Lower leg skin (tissue), 4 donors: ENCODE measurements around the gene NOTCH4. TPM values are rescaled to one million over a fixed set of nuclear protein-coding genes. Genes with fewer than 3 reads are reported as not detected.

Experiments
- DNase-seq, 2 donors: peaks; one replicate each; pipeline ENCODE4 v3.0.0-alpha.2; 2019; ENCODE audit warnings: low spot score in 2 of 2
- H3K4me3 ChIP-seq: fragments of 200-600 bp; sonication (generic); 2 replicates; pipeline ENCODE4 v1.5.1; 2017; ENCODE audit warnings: mild to moderate bottlenecking, low read depth; ENCODE audit not compliant: poor library complexity, severe bottlenecking
- CTCF ChIP-seq, 3 donors: fragments of 450-650 bp; IDR thresholded peaks; one replicate each; pipeline ENCODE4 v1.5.1; 2016; ENCODE audit warnings: antibody characterized with exemption in 3 of 3, mild to moderate bottlenecking in 3 of 3, moderate library complexity in 2 of 3
- POLR2A ChIP-seq, 2 donors: fragments of 450-650 bp; IDR thresholded peaks; one replicate each; pipeline ENCODE4 v1.6.1; 2016 to 2017; ENCODE audit warnings: antibody characterized with exemption in 2 of 2, mild to moderate bottlenecking in 1 of 2, moderate library complexity in 1 of 2
- WGBS, 2 donors: methylation state at CpG; one replicate each; pipeline ENCODE4 v1.1.5; 2018; 5-methylcytosine and 5-hydroxymethylcytosine counted together
- intact Hi-C: fragments of 100-400 bp; cut with DNase I; formaldehyde crosslinking; loops from one replicate; pipeline ENCODE4 v1.15.0; 2023; ENCODE audit warnings: low total_unique reads
- microRNA-seq, 2 donors: library from miRNA; unstranded; fragments of <30 nt; microRNA quantifications; one replicate each; pipeline ENCODE4, GENCODE V29; 2016; ENCODE audit warnings: borderline replicate concordance in 2 of 2, borderline number of aligned reads in 1 of 2
- total RNA-seq, 4 donors: library from RNA; depleted of rRNA; stranded (reverse); fragments of >200 nt; gene quantifications; one replicate each; pipeline ENCODE4 v1.1.0, GENCODE V29; 2016

NOTCH4 gene
- total RNA-seq, 4 donors from 2014 or later = 6.3 to 10.4 (median 7.8) TPM

GRCh38 chr6:32149092-32149755 is 74.6 kb downstream of the NOTCH4 start:
- intact Hi-C loops = no loop called here
- 59 to 61% methylated on average over 35 to 47 of the region's 47 CpGs for whole genome bisulfite sequencing, 2 donors
- TF ChIP-seq CTCF (IDR thresholded peaks at IDR 0.05) = no peak
- TF ChIP-seq POLR2A (IDR thresholded peaks at IDR 0.05) = no peak
- H3K4me3 ChIP-seq = no peak overlapping the region
- DNase-seq = no peak

- whole genome bisulfite sequencing, 2 donors = 25 to 39% methylated on average over 39 of the region's 39 CpGs
These were observed 75.4 kb downstream of the NOTCH4 start for GRCh38 chr6:32148289-32149091.

GRCh38 chr6:32147401-32148132 is 76.3 kb downstream of the NOTCH4 start:
- H3K4me3 ChIP-seq = no peak overlapping the region
- 94 to 96% methylated on average over 4 of the region's 4 CpGs for WGBS, 2 donors
- TF ChIP-seq POLR2A (IDR thresholded peaks at IDR 0.05) = no peak
- TF ChIP-seq CTCF (IDR thresholded peaks at IDR 0.05) = no peak
- intact Hi-C loops = no loop called here
- no peak for DNase-seq

More at GRCh38 chr6:32148289-32149091, 75.4 kb downstream of the NOTCH4 start:
- intact Hi-C loops = no loop called here
- no peak for TF ChIP-seq POLR2A (IDR thresholded peaks at IDR 0.05)
- no peak for TF ChIP-seq CTCF (IDR thresholded peaks at IDR 0.05)
- peak; percentile 79 to 94 for DNase-seq
- H3K4me3 ChIP-seq = no peak overlapping the region

GRCh38 chr6:32146687-32147086 is 77.2 kb downstream of the NOTCH4 start:
- intact Hi-C loops = no loop called here
- TF ChIP-seq CTCF (IDR thresholded peaks at IDR 0.05) (no peak), POLR2A (IDR thresholded peaks at IDR 0.05) (no peak)
- 55 to 61% methylated on average over 4 of the region's 4 CpGs for WGBS, 2 donors

GRCh38 chr6:32146287-32146686 is 77.6 kb downstream of the NOTCH4 start:
- intact Hi-C loops = no loop called here
- 82 to 90% methylated on average over 1 of the region's 1 CpG for WGBS, 2 donors
- TF ChIP-seq CTCF (IDR thresholded peaks at IDR 0.05) = no peak
- TF ChIP-seq POLR2A (IDR thresholded peaks at IDR 0.05) = no peak

More at GRCh38 chr6:32146687-32147086, 77.2 kb downstream of the NOTCH4 start:
- DNase-seq = no peak
- no peak overlapping the region for H3K4me3 ChIP-seq

More at GRCh38 chr6:32146287-32146686, 77.6 kb downstream of the NOTCH4 start:
- H3K4me3 ChIP-seq = no peak overlapping the region
- DNase-seq = no peak

Small RNAs within 50 kb of the gene (microRNA-seq; reads per million reads assigned to microRNA genes)
- 0 to 2.8 reads per million in 2 donors for gene MIR6721
- 0 reads per million in 2 donors for gene MIR6833

Other genes with a start within 250 kb of the NOTCH4 start
- gene C4A, start 242.0 kb downstream of the NOTCH4 start, total RNA-seq = 10 to 100 TPM in 1 of 4 donors, 1 to 10 TPM in 3; 5.6 to 10.4 (median 7.4) TPM
- gene C4B, start 209.3 kb downstream of the NOTCH4 start, total RNA-seq = 10 to 100 TPM in 1 of 4 donors, 1 to 10 TPM in 3; 4.5 to 12.1 (median 6.3) TPM
- 1 to 10 TPM in 1 of 4 donors, under 1 TPM in 2, not detected in 1; 0.27 to 3.9 (median 0.88) TPM for gene CYP21A2, start 185.7 kb downstream of the NOTCH4 start, total RNA-seq
- gene TNXB, start 114.7 kb downstream of the NOTCH4 start, total RNA-seq = 100 to 1,000 TPM in 1 of 4 donors, 10 to 100 TPM in 3; 24.9 to 155 (median 46.3) TPM
- gene ATF6B, start 95.8 kb downstream of the NOTCH4 start, total RNA-seq = 100 to 1,000 TPM in 1 of 4 donors, 10 to 100 TPM in 3; 46.8 to 102 (median 54.1) TPM
- gene FKBPL, start 93.8 kb downstream of the NOTCH4 start, total RNA-seq = 10 to 100 TPM in 1 of 4 donors, 1 to 10 TPM in 3; 5.8 to 12.5 (median 8.0) TPM
- 1 to 10 TPM in 2 of 4 donors, under 1 TPM in 2; 0.56 to 2.6 (median 0.94) TPM for gene PRRT1, start 72.1 kb downstream of the NOTCH4 start, total RNA-seq
- 100 to 1,000 TPM in 1 of 4 donors, 10 to 100 TPM in 3; 36.6 to 220 (median 56.9) TPM for gene PPT2, start 69.9 kb downstream of the NOTCH4 start, total RNA-seq
- gene EGFL8, start 59.5 kb downstream of the NOTCH4 start, total RNA-seq = 10 to 100 TPM; 12.5 to 40.8 (median 18.6) TPM
- gene AGPAT1, start 48.0 kb downstream of the NOTCH4 start, total RNA-seq = 10 to 100 TPM; 18.8 to 53.2 (median 28.0) TPM
- 10 to 100 TPM; 52.4 to 75.3 (median 56.8) TPM for gene RNF5, start 45.7 kb downstream of the NOTCH4 start, total RNA-seq
- 1 to 10 TPM in 3 of 4 donors, under 1 TPM in 1; 0.56 to 4.1 (median 2.3) TPM for gene AGER, start 39.8 kb downstream of the NOTCH4 start, total RNA-seq
- gene PBX2, start 33.9 kb downstream of the NOTCH4 start, total RNA-seq = 10 to 100 TPM; 49.2 to 63.9 (median 55.8) TPM
- 1 to 10 TPM in 3 of 4 donors, under 1 TPM in 1; 0.69 to 7.5 (median 4.3) TPM for gene GPSM3, start 31.4 kb downstream of the NOTCH4 start, total RNA-seq
- gene TSBP1, start 147.8 kb upstream of the NOTCH4 start, total RNA-seq = not detected
- not detected for gene BTNL2, start 183.1 kb upstream of the NOTCH4 start, total RNA-seq
- gene HLA-DRA, start 215.8 kb upstream of the NOTCH4 start, total RNA-seq = 100 to 1,000 TPM; 164 to 274 (median 229) TPM